GM19397 (cell line): ENCODE measurements around the gene UBAC2.
"Not testable (repeated sequence)": the region's sequence is repeated elsewhere in the genome, so short reads cannot be mapped to it uniquely, and the experiment has no call there.

ENCODE experiments used
- ATAC-seq: cut with Tn5 transposase; IDR thresholded peaks from one replicate; pipeline ENCODE4 v1.9.1; 2021; ENCODE audit warnings: mild to moderate bottlenecking, moderate library complexity; ENCODE audit not compliant: unreplicated experiment

The UBAC2 gene

DNA sequence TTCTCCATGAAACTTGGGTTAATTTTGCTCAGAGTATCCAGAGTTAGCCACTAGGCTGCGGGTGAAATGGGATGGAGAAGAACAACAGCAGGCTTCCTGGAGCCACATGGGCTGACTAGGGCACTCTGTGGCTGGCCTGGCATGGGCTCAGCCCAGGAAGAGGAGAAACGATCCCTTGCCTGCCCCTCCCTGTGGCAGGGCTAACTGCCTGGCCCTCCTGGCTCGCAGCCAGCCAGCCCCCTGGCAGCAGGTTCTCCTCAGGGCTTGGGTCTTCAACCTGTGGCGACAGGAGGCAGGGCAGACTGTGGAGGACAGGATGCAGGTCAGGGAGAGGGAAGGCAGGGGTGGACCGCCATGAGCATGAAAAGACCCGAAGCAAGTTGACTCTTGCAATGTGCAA lies 185.3 kb downstream of the UBAC2 start:
- ATAC-seq = no peak

- ATAC-seq = no peak
These were observed 185.8 kb downstream of the UBAC2 start for GRCh38 chr13:99386495-99386894.

DNA sequence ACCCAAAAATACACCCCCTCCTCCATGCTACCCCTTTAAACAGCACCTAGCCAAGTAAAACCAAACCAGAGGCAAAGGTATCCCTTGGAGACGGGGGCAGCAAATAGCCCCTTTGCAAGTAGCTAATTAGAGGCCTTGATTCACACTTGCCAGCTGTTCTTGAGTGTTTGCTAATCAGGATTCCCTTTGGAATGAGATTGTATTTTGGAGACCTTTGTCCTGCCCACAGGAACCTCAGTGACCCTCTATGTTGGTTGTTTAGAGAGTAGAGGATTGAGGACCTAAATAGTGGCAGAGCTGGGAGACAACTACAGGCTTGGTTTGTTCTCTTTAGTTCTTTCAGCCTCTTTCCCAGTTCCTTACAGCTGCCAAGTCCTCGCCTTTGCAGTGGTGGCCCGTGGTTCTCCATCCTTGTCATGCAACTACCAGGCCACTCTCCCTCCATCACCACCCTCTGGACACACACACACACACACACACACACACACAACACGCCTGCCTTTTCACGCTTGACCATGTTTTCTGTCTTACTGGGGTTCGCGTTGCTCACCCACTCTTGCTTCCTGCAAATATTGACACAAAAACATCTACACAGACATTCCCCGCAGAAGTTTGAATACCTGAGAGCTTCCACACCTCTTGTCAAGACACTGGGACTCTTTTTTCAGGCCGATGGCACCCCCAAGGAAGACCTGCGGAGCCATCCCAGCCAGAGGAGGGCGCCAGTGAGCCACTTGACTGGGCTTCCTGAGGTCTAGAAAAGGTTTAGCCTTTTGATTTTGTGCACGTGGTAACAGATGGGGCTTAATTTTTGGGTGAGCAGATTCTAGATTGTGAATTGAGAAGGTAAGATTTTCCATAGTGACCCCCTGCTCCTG lies 186.5 kb downstream of the UBAC2 start:
- ATAC-seq = no peak

- ATAC-seq = no peak
These were observed 187.8 kb downstream of the UBAC2 start for GRCh38 chr13:99388334-99388923.

DNA sequence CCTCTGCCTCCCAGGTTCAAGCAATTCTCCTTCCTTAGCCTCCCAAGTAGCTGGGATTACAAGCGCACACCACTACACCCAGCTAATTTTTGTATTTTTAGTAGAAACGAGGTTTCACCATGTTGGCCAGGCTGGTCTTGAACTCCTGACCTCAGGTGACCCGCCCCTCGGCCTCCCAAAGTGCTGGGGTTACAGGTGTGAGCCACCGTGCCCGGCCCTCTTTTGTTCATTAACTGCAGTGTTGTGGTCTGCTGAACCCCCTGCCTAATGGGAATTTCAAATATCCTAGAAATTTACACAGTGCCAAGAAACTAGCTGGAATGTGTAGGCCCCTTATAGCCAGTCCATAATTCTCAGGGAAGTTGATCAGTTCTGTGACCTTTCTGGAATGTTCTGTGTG lies 188.4 kb downstream of the UBAC2 start:
- not testable (repeated sequence) for ATAC-seq

- ATAC-seq = no peak
These were observed 189.1 kb downstream of the UBAC2 start for GRCh38 chr13:99389520-99390304.

- ATAC-seq = no peak
These were observed 189.9 kb downstream of the UBAC2 start for GRCh38 chr13:99390601-99391000.

DNA sequence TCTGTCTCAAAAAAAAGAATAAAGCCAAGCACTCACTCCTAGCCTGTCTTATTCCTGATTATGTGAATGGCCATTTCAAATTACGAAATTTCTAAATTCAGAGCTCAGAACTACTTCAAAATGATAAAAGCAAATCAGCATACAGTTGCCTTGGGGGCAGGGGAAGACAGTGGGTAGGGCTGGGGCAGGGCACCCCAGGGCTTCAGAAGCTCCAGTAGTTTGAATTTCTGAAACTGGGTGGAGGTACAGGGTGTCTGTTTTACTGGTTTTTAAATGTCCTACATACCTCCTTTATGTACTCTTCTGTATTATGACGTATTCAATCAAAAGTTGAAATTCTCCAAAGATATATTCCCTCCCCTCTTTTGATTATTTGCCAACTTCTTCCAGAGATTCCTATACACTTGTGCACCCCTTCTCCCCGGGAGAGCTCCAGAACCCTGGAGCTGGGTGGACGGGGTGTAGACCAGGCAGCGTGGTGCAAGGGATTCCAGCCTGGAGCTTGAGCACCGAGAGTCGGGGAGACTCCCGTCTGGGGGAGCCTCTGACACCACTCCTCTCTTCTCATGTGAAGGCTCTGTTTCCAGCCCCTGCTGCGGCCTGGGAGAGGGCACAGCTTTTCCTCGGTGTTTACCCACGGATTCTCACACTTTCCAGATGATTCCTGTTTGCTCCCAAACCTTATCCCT lies 191.3 kb downstream of the UBAC2 start:
- no peak for ATAC-seq

- no peak for ATAC-seq
These were observed 191.9 kb downstream of the UBAC2 start for GRCh38 chr13:99392470-99393135.

DNA sequence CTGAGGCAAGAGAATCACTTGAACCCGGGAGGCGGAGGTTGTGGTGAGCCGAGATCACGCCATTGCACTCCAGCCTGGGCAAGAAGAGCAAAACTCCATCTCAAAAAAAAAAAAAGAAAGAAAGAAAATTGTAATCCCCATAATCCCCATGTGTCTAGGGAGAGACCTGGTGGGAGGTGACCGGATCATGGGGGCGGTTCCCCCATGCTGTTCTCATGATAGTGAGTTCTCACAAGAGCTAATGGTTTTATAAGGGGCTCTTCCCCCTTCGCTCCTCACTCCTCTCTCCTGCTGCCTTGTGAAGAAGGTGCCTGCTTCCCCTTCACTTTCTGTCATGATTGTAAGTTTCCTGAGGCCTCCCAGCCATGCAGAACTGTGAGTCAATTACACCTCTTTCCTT lies 192.7 kb downstream of the UBAC2 start:
- ATAC-seq = not testable (repeated sequence)

GRCh38 chr13:99393791-99394735 lies 193.4 kb downstream of the UBAC2 start:
- no peak for ATAC-seq

DNA sequence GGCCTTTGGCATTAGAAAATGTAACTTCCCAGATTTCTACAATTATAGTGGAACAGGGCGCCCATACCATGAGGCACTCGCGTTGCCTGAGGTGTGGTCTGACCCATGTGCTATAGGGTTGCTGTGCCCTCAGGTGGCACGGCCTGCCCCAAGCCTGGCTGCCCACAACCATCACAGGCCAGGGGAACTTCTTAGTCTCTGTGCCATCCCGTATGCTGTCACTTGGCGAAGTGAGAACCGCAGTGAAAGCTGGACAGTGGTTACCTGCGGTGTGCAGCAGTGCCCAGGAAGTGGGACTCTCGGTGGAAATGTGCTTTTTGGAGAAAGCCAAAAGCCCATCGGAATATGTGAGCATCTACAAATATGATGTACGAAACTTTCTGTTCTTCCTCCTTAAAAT lies 194.8 kb downstream of the UBAC2 start:
- ATAC-seq = no peak

DNA sequence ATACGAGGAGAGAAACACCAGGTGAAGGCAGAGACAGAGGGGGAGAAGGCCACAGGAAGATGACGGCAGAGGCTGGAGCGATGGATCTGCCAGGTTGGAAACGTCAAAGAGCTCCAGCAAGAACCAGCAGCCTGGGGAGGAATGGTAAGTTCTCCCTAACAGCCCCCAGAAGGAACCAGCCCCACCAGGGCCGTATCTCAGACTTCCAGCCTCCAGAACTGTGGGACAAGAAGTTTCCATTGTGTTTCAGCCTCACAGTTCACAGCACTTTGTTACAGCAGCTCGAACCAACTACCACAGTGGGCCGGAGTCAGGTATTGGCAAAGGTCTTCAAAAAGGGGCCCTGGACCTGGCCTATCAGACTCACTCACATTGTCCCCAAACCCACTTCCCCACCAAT lies 195.8 kb downstream of the UBAC2 start:
- ATAC-seq = no peak

- no peak for ATAC-seq
These were observed 197.4 kb downstream of the UBAC2 start for GRCh38 chr13:99398071-99398470.

DNA sequence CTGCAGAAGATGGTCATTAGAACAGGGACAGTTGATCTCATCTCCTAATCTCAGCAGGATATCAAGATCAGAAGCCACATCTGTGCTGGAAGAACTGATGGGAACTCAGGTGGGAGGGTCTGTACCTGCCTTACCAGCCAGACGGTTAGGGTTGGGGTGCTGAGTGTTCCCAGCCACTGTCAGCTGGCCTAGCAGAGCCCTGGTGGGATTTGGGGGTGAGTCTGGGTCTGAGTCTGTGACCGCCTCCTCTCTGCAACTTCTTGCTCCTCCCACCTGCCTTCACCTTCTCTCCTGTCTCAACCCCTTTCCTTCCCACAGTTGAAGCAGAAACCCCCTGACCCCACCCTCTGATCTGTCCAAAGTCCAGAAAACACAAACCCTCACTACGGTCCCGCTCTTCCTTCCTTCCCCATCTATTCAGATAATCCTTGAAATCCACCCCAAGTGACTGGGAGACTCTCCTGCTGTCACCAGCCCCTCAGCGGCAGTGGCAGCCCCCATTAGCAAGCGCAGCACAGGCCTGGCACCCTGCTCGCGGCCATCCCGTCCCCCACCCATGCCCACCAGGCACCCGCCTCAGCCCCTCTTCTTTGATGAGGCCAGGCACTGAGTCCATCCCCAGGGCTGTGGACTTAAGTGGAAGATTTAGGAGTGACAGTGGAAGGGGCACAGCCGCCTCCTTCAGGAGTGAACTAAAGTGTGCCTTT lies 198.4 kb downstream of the UBAC2 start:
- no peak for ATAC-seq

DNA sequence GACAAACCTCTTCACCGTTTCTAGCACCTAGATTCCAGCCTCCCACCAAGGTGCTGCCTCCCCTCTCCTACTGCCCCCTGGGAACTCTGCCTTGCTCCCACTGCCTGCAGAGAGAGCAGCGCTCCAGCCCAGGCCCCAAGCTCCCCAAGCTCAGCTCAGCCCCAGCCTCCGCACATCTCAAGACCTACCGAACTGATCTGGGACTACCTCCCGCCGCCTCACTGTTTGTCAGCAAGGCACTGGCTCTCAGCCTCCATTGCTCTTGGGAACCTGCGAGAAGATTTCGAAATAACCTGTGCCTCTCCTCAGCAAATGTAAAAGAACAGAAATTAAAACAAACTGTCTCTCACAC lies 198.9 kb downstream of the UBAC2 start:
- no peak for ATAC-seq

- no peak for ATAC-seq
These were observed 202.9 kb downstream of the UBAC2 start for GRCh38 chr13:99403458-99403971.

DNA sequence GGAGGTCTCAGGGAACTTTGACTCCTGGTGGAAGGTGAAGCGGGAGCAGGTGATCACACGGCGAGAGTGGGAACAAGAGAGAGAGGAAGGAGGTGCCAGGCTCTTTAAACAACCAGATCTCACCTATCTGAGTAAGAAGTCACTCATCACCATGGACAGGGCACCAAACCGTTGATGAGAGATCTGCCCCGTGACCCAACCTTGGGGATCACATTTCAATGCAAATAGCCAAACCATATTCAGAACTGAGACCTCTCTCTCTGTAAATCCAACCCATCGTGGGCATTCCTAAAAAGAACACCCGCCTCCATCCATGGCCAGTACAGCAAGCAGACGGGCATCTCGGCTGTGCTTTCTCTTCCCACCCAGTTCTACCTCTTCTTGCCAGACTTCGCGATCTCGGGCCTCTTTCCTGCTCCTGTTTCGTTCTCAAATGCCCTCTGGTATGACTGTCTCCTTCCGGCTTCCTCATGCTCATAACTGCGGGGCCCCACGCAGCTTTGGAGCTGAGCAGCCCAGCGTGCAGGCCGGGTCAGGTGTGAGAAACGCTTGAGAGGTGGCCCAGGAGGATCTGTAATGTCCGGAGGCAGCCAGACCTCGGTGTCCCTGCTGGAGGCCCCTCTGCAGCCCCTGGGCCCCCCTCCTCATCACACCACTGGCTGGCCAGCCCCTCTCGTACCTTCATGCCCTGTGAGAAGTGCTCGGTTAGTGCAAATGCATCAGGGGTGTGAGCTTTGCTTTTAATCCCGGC lies 203.5 kb downstream of the UBAC2 start:
- no peak for ATAC-seq
